ENCODE data around the gene CDH13.

Gene CDH13

GRCh38 chr16:82653550-82654511 lies 27.1 kb downstream of the CDH13 start:
- DNase-seq, result no peak

DNA sequence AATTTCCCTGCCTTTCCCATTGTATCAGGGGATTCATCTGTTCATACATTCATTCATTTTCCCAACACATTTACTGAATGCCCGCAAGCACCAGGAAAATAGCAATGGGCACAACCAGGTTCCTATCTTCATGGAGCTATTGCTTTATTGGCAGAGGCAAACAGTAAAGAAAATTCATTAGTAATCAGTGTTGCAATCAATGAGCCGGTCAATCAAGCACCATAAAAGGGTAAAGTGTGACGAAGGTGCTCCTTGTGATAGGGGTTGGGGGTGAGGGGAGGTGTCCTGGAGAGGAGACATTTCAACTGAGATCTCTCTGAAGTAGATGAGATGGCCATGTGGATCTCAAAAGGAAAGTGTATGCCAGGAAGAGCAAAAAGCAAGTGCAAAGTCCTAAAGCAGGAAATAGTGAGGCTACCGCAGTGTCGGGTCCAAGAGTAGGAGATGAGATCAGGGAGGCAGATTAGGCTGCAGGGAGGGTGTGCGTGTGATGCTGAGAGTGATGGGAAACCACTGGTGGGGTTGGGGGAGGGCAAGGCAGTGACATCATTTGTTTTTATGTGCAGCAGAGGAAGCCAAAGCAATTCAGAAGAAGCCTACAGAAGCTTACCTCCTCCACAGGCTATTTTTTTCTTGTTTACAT lies 28.4 kb downstream of the CDH13 start:
- DNase-seq, result no peak

- DNase-seq, result no peak
Measured at GRCh38 chr16:82655720-82656490, 29.1 kb downstream of the CDH13 start.

GRCh38 chr16:82657239-82657638 lies 30.5 kb downstream of the CDH13 start:
- no peak for DNase-seq

DNA sequence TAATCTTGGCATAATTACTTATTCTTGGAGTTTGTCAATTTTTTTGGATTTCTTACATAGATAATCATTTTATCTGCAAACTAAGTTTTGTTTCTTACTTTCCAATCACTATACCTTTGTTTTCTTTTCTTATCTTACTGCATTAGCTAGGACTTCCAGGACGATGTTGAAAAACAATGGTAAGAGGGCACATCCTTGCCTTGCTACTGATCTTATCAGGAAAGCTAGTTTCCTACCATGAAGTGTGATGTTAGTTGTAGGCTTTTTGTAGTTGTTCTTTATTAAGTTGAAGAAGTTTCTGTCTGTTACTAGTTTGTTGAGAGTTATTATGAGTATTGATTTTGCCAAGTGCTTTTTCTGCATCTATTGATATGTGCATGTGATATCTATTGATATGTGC lies 31.0 kb downstream of the CDH13 start:
- no peak for DNase-seq

DNA sequence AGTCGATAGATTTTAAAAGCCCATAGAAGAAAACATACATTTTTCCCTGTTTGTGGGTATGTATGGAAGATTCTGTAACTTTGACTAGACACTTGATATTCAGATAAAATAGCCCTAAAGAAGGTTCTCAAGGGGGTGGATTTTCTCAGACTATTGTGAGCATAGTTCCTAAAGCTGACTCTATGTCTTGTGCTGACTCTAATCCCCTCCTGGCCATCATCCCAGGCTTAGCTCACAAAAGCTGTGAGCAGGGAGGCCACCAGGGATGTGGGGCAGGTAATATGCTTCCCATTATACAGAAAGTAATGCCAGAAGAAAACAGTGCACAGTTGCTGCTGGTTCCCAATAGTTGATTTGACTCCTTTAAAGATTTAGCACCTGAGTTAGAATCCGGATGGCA lies 32.0 kb downstream of the CDH13 start:
- no peak for DNase-seq

DNA sequence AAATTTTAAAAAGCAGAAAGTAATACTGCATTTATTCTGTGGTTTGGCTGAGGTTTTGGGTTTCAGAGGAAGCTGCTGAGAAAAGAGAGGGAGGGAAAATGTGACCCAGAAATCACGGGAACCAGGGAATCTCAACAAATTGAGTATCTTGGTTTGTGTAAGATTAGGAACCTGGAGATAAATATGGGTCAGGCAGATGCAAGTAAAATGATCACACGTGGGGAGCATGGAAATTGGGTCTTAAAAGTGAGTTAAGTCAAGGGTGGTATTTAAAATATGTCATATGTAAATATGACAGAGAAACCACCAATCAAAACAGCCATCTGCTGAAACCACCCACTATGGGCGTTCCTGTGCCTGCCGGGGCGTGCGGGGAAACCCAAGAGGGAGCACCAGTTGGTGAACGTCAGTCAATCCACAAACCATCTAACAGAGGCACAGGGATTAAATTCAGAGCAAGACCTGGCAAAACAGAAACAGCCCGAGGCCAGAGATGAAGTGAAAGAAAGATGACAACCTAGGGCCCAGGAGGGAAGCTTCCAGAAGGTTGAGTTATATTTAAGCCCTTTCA lies 33.4 kb downstream of the CDH13 start:
- no peak for DNase-seq

GRCh38 chr16:82660966-82661365 lies 34.2 kb downstream of the CDH13 start:
- no peak for DNase-seq

DNA sequence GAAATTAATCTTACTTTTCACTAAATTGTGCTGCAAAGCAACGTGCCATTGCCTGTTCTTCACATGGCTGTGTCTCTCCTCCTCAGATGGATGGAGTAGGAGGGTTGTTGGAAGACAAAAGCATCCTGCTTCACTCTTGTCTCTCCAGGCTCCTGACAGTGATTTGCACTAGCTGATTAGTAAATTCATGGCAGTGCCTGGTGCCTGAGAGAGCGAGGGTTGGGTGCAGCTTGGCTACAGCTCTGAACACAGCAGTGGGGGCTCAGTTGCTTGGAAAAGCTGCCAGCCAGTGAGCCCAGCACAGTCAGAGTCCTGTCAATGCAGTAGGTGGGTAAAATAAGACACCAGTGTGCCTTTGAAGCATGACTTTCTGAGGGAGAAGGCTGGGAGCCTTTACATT lies 37.4 kb downstream of the CDH13 start:
- no peak for DNase-seq

DNA sequence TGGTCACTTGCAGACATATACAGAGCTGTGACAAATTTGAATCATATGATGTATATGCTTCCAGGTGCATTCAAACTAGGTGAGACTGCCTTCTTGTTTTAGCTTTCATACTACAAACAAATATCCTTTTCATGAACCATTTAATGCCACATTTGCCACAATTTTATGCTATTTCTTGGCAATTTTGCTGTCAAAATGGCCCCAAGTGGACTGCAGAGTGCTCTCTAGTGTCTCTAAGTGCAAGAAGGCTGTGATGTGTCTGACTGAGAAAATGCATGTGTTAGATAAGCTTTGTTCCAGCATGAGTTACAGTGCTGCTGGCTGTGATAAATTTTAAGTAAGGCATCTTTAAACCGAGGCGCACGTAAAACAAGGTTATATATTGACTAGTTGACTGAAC lies 38.3 kb downstream of the CDH13 start:
- DNase-seq, result no peak

DNA sequence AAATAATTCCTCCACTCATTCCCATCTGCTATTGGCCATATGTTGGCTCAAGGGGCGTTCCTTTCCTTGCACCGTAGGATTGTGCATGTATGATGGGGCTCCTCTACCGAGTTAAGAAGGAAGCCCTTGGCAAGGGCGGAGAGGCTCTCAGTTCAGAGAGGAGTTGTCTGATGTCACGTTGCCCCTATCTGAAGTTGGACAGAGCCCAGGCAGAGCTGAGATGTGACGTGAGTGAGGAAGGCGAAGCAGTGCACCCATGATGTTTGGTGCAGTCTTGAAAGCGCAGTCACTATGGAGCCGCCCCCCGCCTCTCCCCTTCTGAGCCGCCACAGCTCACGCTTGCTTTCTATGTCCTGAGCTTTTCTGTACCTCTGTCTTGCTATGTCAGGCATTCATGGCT lies 40.7 kb downstream of the CDH13 start:
- DNase-seq, result no peak

- DNase-seq, result no peak
Measured at GRCh38 chr16:82668094-82668493, 41.3 kb downstream of the CDH13 start.

- no peak for DNase-seq
Measured at GRCh38 chr16:82671741-82672140, 45.0 kb downstream of the CDH13 start.

DNA sequence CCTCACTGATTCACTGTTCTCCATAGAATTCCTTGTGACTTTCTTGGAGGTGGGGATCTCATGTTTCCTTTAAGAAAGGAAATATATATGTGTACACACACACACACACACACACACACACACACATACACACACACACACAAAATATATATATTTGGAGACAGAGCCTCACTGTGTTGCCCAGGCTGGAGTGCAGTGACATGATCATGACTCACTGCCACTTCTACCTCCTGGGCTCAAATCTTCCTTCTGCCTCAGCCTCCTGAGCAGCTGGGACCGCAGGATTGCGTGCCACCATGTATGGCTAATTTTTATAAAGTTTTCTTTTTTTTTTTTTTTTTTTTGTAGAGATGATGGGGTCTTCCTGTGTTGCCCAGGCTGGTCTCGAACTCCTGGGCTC lies 45.9 kb downstream of the CDH13 start:
- no peak for DNase-seq

- no peak for DNase-seq
Measured at GRCh38 chr16:82675300-82675699, 48.5 kb downstream of the CDH13 start.

DNA sequence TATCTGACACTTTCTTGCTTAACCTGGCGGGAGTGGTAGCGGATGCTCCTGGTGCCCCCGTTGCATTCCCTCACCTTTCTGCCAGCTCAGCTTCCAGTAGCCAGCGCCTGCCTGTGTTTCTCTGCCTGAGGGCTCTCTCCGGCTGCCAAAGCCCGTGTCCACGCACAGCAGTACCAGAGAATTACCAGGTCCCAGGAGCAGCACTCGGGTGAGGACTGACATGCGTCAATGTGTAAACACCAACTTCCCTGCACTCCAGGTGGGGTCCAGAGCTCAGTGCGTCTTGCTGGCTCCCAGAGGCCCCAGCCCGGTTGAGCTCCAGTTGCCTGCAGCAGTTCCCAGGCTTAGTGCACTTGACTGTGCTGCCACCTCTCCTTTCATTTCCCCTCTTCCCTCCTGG lies 54.8 kb downstream of the CDH13 start:
- no peak for DNase-seq

- no peak for DNase-seq
Measured at GRCh38 chr16:82682767-82683166, 56.0 kb downstream of the CDH13 start.

- DNase-seq, result no peak
Measured at GRCh38 chr16:82684256-82684655, 57.5 kb downstream of the CDH13 start.

DNA sequence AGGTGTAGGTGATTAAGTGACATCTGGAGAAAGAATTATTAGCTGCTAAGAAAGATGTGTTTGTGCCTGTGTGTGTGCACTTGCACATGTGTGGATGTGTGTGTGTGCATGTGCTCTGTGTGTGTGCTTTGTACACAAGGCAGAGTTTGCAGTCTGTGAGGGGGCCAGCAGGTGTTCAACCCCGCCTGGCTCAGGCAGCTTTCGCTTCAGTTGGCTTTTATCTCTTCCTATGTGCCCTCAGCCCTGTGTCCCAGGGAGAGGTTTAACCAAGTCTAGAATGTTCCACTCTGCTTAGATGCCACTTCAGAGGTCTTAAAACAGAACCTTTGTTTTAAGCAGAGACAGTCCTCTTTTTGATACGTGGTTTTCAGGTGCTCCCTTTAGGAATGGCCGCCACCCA lies 58.8 kb downstream of the CDH13 start:
- no peak for DNase-seq

GRCh38 chr16:82694239-82694874 lies 67.6 kb downstream of the CDH13 start:
- DNase-seq, result no peak

GRCh38 chr16:82695806-82696205 lies 69.0 kb downstream of the CDH13 start:
- DNase-seq, result no peak

DNA sequence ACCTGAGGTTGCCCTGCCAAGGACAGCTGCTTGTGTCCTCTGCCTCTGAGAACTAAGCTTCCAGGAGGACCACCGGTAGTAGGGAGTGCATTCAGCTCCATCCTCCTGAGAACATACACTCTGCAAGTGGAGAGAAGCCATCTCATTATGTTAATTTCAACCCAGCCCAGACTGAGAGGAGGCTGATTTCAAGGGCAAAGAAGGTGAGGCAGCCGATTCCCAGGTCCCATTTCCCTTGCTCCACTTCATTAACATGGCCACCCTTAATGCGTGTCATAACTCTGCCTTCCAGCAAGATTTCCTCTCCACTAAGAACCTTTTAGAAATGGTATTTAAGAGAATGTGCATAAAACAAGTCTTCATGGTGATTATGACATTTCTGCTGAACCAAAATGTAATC lies 72.5 kb downstream of the CDH13 start:
- no peak for DNase-seq
